Uterus (tissue), 2 donors: ENCODE data around the gene SLC17A9.

Source experiments
- CTCF ChIP-seq, 4 experiments: fragments of 200-600 bp in 2 of 4; fragments of 450-650 bp in 2 of 4; sonication (generic) in 2 of 4; IDR thresholded peaks; one replicate each; pipeline ENCODE4 v1.5.1; 2016 to 2019; ENCODE audit warnings: antibody characterized with exemption in 4 of 4, mild to moderate bottlenecking in 2 of 4, moderate library complexity in 1 of 4
- POLR2A ChIP-seq, 2 donors: fragments of 450-650 bp; IDR thresholded peaks; one replicate each; pipeline ENCODE4 v1.6.1; 2016; ENCODE audit warnings: antibody characterized with exemption in 2 of 2, mild to moderate bottlenecking in 1 of 2, moderate library complexity in 1 of 2

GRCh38 chr20:63006540-63007359 is 54.2 kb downstream of the SLC17A9 start, which contains the start of gene BHLHE23:
- TF ChIP-seq POLR2A (IDR thresholded peaks at IDR 0.05) = no peak
- no peak for TF ChIP-seq CTCF (IDR thresholded peaks at IDR 0.05)
